HEK293T (cell line): ENCODE measurements around the gene CDH18.

Experiments
- CTCF ChIA-PET: fragments of 350-600 bp; formaldehyde crosslinking; extraction: SDS; loops from one replicate; lab custom pipeline; 2021; ENCODE audit warnings: antibody characterized with exemption, inconsistent platforms; lab: Yijun Ruan, JAX
- POLR2A ChIA-PET: fragments of 350-600 bp; formaldehyde crosslinking; extraction: SDS; loops from one replicate; lab custom pipeline; 2020; ENCODE audit warnings: antibody characterized with exemption, inconsistent platforms; lab: Yijun Ruan, JAX
- DNase-seq: peaks from one replicate; pipeline ENCODE4 v3.0.0; 2012; ENCODE audit warnings: mixed read lengths; ENCODE audit errors: extremely low spot score
- ARNT ChIP-seq: fragments of 450-650 bp; IDR thresholded peaks from 2 replicates; pipeline ENCODE4 v1.6.1; 2017; ENCODE audit warnings: mild to moderate bottlenecking
- BHLHE40 ChIP-seq: fragments of 450-650 bp; IDR thresholded peaks from 2 replicates; pipeline ENCODE4 v1.6.1; 2016; ENCODE audit warnings: mild to moderate bottlenecking, moderate library complexity, borderline replicate concordance
- CTBP1 ChIP-seq: fragments of 450-650 bp; IDR thresholded peaks from 2 replicates; pipeline ENCODE4 v1.6.1; 2016; ENCODE audit warnings: borderline replicate concordance
- ELF4 ChIP-seq: fragments of 450-650 bp; IDR thresholded peaks from 2 replicates; pipeline ENCODE4 v1.6.1; 2017; ENCODE audit warnings: antibody characterized with exemption
- FOXA1 ChIP-seq: fragments of 450-650 bp; IDR thresholded peaks from 2 replicates; pipeline ENCODE4 v1.6.1; 2016; ENCODE audit warnings: mild to moderate bottlenecking
- FOXK2 ChIP-seq: fragments of 450-650 bp; IDR thresholded peaks from 2 replicates; pipeline ENCODE4 v1.6.1; 2016; ENCODE audit warnings: mild to moderate bottlenecking
- FOXM1 ChIP-seq: fragments of 450-650 bp; IDR thresholded peaks from 2 replicates; pipeline ENCODE4 v1.6.1; 2017; ENCODE audit warnings: mild to moderate bottlenecking, borderline replicate concordance
- HDGF ChIP-seq: fragments of 450-650 bp; IDR thresholded peaks from 2 replicates; pipeline ENCODE4 v1.6.1; 2017; ENCODE audit warnings: antibody characterized with exemption, borderline replicate concordance
- L3MBTL2 ChIP-seq: fragments of 450-650 bp; conservative IDR thresholded peaks from 2 replicates; pipeline ENCODE4 v1.6.1; 2016; ENCODE audit warnings: mild to moderate bottlenecking
- LEF1 ChIP-seq: fragments of 450-650 bp; IDR thresholded peaks from 2 replicates; pipeline ENCODE4 v1.6.1; 2017; ENCODE audit warnings: mild to moderate bottlenecking, borderline replicate concordance
- NFRKB ChIP-seq: fragments of 450-650 bp; IDR thresholded peaks from 2 replicates; pipeline ENCODE4 v1.6.1; 2016; ENCODE audit warnings: mild to moderate bottlenecking, moderate library complexity
- SP1 ChIP-seq: fragments of 450-650 bp; IDR thresholded peaks from 2 replicates; pipeline ENCODE4 v1.6.1; 2017
- SUZ12 ChIP-seq: fragments of 450-650 bp; IDR thresholded peaks from 2 replicates; pipeline ENCODE4 v1.6.1; 2016; ENCODE audit warnings: mild to moderate bottlenecking
- TARDBP ChIP-seq: fragments of 450-650 bp; IDR thresholded peaks from 2 replicates; pipeline ENCODE4 v1.6.1; 2016
- ZNF384 ChIP-seq: fragments of 450-650 bp; IDR thresholded peaks from 2 replicates; pipeline ENCODE4 v1.6.1; 2016
- TF ChIP-seq, protein P1 (sequence below): fragments of 450-650 bp; IDR thresholded peaks from 2 replicates; pipeline ENCODE4 v1.6.1; 2016

Gene CDH18

DNA sequence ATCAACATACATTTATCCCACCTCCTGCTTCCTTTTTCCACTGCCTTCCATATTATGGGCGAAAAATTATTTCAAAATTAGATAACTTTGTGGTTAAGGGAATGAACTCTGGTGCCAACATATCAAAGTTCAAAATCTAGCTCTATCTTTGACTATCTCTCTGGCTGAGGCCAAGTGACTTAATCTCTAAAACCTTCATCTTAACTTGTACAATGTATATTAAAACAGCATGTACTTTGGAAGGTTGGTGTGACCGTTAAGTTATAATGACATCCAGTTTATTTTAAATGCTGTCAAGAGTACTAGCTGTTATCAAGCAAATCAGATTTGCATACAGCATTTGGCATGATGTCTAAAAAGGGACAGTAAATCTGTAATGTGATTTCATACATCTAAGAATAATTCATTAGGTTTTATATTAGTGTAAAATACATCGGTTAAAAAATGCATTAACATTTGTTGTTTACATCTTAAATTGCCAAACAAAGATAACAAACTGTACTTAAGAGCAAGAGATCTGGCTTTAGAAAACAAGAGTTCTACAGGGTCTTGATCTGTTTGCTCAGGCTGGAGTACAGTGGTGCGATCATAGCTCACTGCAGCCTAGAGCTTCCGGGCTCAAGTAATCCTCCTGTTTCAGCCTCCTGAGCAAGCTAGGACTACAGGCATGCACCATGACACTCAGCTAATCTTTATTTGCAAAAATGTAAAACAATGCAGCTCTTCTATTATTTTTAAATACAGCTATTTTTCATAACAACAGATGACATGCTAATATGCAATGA is 102.8 kb downstream of the CDH18 start:
- CTCF ChIA-PET: no interaction called here
- POLR2A ChIA-PET: no interaction called here
- no peak for DNase-seq
- TF ChIP-seq, protein P1, sequence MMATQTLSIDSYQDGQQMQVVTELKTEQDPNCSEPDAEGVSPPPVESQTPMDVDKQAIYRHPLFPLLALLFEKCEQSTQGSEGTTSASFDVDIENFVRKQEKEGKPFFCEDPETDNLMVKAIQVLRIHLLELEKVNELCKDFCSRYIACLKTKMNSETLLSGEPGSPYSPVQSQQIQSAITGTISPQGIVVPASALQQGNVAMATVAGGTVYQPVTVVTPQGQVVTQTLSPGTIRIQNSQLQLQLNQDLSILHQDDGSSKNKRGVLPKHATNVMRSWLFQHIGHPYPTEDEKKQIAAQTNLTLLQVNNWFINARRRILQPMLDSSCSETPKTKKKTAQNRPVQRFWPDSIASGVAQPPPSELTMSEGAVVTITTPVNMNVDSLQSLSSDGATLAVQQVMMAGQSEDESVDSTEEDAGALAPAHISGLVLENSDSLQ: no peak
- TF ChIP-seq L3MBTL2 (no peak), BHLHE40 (no peak), NFRKB (no peak), SUZ12 (no peak)

DNA sequence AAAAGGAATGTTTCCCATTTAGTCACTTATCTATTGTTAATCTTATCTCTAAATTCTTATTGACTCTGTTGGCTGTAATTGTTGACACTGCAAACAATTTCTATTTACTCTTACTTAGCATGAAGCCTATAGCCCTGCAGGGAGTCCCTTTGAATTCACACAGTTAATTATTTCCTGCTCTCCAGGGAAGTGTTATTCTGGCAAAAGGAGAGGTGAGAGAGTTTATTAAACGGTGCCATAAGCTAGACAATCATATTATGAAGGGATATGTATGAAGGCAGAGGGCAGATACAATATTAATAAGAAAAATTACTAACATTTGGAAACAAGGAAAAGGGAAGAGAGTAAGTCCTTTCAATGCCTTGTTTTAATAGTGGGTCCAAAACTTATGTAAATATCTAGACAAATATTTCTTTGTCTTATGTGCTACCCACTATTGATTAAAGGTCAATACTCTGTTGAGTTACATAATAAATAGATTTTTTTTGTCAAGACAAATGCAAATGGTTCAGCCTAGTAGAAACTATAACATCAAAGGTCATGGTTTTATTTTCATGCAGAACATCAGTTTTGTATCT is 107.1 kb downstream of the CDH18 start:
- TF ChIP-seq FOXA1 (peak; percentile 93), ELF4 (no peak), ZNF384 (no peak), FOXM1 (no peak)
- TF ChIP-seq, protein P1: no peak
- CTCF ChIA-PET: interaction anchor here (0.5 kb wide), 1 partner anchor 1415 kb away, joined by 3 read pairs; no protein-coding TSS in a partner anchor
- POLR2A ChIA-PET: no interaction called here
- DNase-seq: no peak

DNA sequence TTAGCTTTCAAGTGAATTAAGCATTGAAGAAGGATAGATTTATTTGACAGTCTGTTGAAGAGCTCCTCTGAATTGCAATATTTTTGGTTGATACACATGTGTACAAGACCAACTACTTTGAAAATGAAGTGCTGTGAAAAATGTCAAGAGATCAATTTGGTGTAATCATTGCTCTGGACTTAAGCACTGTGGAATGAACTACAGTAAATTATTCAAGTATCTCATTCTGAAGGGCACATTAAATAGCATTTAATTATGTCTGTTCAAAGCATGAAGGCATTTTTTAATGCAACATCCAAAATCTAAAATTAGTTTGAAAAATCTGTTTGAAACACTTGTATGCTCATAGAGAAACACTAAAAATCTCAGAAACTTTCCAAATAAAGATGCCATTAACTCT is 107.5 kb downstream of the CDH18 start:
- ChIA-PET POLR2A (no interaction called here), CTCF (interaction anchor here (0.5 kb wide), 1 partner anchor 1415 kb away, joined by 3 read pairs; no protein-coding TSS in a partner anchor)
- no peak for TF ChIP-seq BHLHE40
- no peak for TF ChIP-seq FOXM1
- no peak for TF ChIP-seq TARDBP
- no peak for TF ChIP-seq HDGF
- TF ChIP-seq FOXK2: no peak
- TF ChIP-seq SP1: no peak
- no peak for TF ChIP-seq ARNT
- no peak for TF ChIP-seq L3MBTL2
- TF ChIP-seq CTBP1: no peak
- TF ChIP-seq, protein P1: no peak
- no peak for TF ChIP-seq LEF1
- DNase-seq: no peak

DNA sequence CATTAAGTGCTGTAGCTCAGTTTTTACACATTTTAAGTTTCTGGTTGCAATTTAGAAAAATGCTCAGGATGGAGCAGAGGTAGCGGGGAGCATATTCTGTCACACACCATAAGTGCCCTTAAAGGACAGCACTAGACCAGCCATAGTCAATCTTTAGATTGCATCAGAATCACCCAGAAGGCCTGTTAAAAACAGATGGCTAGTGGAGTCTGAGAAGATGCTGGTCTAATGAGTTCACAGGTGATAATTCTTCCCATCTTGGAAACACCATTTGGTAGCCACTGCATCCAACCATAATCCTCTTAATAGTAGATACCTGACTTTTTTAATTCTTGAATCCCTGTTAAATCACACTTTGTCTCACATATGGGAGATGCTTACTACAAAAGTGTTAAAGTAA is 113.2 kb downstream of the CDH18 start:
- no peak for DNase-seq
- TF ChIP-seq, protein P1: no peak
- TF ChIP-seq ARNT: no peak
- no peak for TF ChIP-seq TARDBP
- no peak for TF ChIP-seq NFRKB
- TF ChIP-seq SP1: no peak
- TF ChIP-seq FOXM1: no peak
- no peak for TF ChIP-seq BHLHE40
- no peak for TF ChIP-seq ZNF384
- TF ChIP-seq SUZ12: no peak
- no peak for TF ChIP-seq HDGF
- no peak for TF ChIP-seq ELF4
- no peak for TF ChIP-seq LEF1
- no peak for TF ChIP-seq FOXK2
- no peak for TF ChIP-seq FOXA1
- POLR2A ChIA-PET: no interaction called here
- CTCF ChIA-PET: no interaction called here

DNA sequence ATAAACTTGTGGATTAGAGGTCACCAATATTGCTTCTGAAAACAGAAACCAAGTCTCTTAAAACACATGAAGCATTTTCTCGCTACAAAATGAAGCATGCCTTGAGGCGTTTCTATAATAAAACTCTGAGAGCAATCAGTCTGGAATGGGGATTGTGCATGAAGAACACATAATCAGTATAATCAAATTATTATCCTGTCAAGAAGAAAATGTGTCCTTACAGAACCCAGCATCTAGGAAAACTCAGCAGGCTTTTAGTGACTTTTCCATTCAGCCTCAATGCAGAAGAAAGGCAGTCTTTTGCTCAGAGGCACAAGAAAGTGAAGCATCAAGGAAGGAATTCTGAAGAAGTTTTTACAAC is 121.9 kb downstream of the CDH18 start:
- DNase-seq: no peak
- CTCF ChIA-PET: no interaction called here
- POLR2A ChIA-PET: no interaction called here
- TF ChIP-seq BHLHE40: no peak
- no peak for TF ChIP-seq ARNT
- no peak for TF ChIP-seq SP1
- TF ChIP-seq L3MBTL2: no peak
- TF ChIP-seq FOXK2: no peak
- TF ChIP-seq CTBP1: no peak
- no peak for TF ChIP-seq ZNF384
- no peak for TF ChIP-seq SUZ12
- TF ChIP-seq ELF4: no peak
